HEK293 (cell line): ENCODE measurements around the gene DPYSL5.

Experiments used
- YY1 ChIP-seq: fragments of 450-650 bp; formaldehyde crosslinking; IDR thresholded peaks from 2 replicates; pipeline ENCODE4 v1.5.1; 2018; ENCODE audit warnings: missing biosample characterization, missing genetic modification characterization
- ZNF133 ChIP-seq: fragments of 450-650 bp; formaldehyde crosslinking; IDR thresholded peaks from 2 replicates; pipeline ENCODE4 v1.5.1; 2016; ENCODE audit warnings: missing biosample characterization, missing genetic modification characterization
- ZNF707 ChIP-seq: fragments of 450-650 bp; formaldehyde crosslinking; IDR thresholded peaks from 2 replicates; pipeline ENCODE4 v1.5.1; 2016; ENCODE audit warnings: missing biosample characterization, missing genetic modification characterization
- TF ChIP-seq, protein P1 (sequence below): fragments of 450-650 bp; formaldehyde crosslinking; IDR thresholded peaks from 2 replicates; pipeline ENCODE4 v1.5.1; 2016; ENCODE audit warnings: missing biosample characterization, missing genetic modification characterization, low read depth
- TF ChIP-seq, protein P2 (sequence below): fragments of 450-650 bp; IDR thresholded peaks from 2 replicates; pipeline ENCODE4 v1.5.1; 2018; ENCODE audit warnings: missing biosample characterization, missing genetic modification characterization
- TF ChIP-seq, protein P3 (sequence below): fragments of 450-650 bp; formaldehyde crosslinking; IDR thresholded peaks from 2 replicates; pipeline ENCODE4 v1.5.1; 2016; ENCODE audit warnings: missing biosample characterization, missing genetic modification characterization

DNA sequence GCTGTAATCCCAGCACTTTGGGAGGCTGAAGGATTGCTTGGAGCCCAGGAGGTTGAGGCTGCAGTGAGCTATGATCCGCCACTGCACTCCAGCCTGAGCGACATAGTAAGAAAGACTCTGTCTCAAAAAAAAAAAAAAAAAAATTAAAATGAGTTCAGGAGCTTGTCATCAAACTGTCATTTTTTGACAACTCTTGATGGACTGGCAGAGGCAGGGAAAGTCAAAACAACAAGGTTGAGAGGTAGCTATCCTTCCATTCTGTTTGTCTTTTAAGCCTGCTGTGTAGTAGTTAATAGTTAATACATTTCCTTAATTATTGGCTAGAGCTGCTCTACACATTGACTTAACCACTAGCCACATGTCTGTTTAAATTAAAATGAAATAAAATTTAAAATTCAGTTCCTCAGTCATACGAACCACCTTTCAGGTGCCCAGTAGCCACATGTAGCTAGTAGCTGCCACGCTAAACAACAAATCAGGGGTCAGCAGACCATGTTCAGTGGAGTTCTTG, 22.7 kb downstream of the DPYSL5 start:
- TF ChIP-seq, protein P1, sequence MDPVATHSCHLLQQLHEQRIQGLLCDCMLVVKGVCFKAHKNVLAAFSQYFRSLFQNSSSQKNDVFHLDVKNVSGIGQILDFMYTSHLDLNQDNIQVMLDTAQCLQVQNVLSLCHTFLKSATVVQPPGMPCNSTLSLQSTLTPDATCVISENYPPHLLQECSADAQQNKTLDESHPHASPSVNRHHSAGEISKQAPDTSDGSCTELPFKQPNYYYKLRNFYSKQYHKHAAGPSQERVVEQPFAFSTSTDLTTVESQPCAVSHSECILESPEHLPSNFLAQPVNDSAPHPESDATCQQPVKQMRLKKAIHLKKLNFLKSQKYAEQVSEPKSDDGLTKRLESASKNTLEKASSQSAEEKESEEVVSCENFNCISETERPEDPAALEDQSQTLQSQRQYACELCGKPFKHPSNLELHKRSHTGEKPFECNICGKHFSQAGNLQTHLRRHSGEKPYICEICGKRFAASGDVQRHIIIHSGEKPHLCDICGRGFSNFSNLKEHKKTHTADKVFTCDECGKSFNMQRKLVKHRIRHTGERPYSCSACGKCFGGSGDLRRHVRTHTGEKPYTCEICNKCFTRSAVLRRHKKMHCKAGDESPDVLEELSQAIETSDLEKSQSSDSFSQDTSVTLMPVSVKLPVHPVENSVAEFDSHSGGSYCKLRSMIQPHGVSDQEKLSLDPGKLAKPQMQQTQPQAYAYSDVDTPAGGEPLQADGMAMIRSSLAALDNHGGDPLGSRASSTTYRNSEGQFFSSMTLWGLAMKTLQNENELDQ (tag by site-specific recombination): no peak
- no peak for TF ChIP-seq YY1 (tag by site-specific recombination)
- no peak for TF ChIP-seq ZNF133
- TF ChIP-seq, protein P2, sequence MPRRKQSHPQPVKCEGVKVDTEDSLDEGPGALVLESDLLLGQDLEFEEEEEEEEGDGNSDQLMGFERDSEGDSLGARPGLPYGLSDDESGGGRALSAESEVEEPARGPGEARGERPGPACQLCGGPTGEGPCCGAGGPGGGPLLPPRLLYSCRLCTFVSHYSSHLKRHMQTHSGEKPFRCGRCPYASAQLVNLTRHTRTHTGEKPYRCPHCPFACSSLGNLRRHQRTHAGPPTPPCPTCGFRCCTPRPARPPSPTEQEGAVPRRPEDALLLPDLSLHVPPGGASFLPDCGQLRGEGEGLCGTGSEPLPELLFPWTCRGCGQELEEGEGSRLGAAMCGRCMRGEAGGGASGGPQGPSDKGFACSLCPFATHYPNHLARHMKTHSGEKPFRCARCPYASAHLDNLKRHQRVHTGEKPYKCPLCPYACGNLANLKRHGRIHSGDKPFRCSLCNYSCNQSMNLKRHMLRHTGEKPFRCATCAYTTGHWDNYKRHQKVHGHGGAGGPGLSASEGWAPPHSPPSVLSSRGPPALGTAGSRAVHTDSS (tag by site-specific recombination): no peak
- TF ChIP-seq, protein P3, sequence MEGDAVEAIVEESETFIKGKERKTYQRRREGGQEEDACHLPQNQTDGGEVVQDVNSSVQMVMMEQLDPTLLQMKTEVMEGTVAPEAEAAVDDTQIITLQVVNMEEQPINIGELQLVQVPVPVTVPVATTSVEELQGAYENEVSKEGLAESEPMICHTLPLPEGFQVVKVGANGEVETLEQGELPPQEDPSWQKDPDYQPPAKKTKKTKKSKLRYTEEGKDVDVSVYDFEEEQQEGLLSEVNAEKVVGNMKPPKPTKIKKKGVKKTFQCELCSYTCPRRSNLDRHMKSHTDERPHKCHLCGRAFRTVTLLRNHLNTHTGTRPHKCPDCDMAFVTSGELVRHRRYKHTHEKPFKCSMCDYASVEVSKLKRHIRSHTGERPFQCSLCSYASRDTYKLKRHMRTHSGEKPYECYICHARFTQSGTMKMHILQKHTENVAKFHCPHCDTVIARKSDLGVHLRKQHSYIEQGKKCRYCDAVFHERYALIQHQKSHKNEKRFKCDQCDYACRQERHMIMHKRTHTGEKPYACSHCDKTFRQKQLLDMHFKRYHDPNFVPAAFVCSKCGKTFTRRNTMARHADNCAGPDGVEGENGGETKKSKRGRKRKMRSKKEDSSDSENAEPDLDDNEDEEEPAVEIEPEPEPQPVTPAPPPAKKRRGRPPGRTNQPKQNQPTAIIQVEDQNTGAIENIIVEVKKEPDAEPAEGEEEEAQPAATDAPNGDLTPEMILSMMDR: no peak
- no peak for TF ChIP-seq ZNF707
